Measurements from ENCODE around the gene ZP2.

Gene ZP2

DNA sequence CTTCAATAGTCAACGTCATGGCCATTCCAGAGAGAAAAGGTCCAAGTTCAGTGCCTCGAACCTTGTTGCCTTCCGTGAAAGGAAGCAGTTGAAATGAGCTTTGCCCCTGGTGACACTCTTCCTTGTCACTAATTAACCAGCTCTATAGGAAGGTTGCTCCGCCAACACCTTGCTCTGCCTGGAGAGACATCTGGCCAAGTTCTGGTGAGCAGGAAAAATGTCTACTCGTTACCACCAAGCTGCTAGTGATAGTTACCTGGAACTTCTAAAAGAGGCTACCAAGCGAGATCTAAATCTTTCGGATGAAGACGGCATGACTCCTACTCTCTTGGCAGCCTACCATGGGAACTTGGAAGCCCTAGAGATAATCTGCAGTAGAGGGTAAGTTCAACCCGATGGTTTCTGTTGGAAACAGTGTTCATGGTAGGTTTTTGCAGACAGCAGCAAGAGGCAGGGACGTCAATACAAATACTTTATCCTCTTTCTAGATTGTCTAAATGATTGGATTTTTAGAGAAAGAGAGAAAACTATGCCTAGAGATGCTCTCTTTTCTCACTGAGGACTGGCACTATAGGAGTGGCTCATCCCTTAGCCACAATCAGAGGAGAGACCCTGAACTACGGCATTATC is 22.3 kb upstream of the ZP2 start, which contains the start of gene ANKS4B:
Gene ANKS4B (plus strand): TSS at position 179 of the 630 bp plus-strand sequence. CDS start 39 bp downstream, at position 218.
- H3K36me3 ChIP-seq, result no peaks in the 10 kb centered on the region
- no peak for TF ChIP-seq CTCF (IDR thresholded peaks at IDR 0.05)
- H3K27me3 ChIP-seq, result peaks cover 34% of the 10 kb centered on the region
- no peaks in the 10 kb centered on the region for H3K9me3 ChIP-seq
- no peaks in the 10 kb centered on the region for H3K4me1 ChIP-seq (ENCODE audit: control insufficient read depth in 1 of 2, insufficient read depth in 1 of 2, low read depth in 1 of 2, low read length in 1 of 2)
- no peak within 1 kb of the TSS for H3K27ac ChIP-seq
- H3K4me3 ChIP-seq (ENCODE audit: low read depth in 1 of 2, low read length in 1 of 2), result no peak within 1 kb of the TSS

DNA sequence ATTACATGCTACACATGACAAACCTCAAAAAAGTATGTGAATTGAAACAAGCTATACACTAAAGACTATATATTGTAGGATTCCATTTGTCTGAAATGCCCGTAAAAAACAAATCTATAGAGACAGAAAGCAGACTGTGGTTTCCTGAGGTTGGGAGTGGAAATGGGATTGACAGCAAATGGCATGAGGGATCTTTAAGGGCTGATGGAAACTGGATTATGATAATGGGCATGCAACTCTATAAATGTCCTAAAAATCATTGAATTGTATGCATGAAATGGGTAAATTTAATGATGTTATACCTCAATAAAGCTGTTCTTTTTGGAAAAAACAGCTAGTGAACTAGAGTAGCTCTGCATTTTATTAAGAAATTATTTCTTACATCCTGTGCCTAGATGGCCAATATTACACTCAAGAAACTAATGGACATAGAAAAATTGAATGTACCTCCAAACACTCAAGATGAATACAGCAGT is 21.7 kb upstream of the ZP2 start:
- no peak for TF ChIP-seq CTCF (IDR thresholded peaks at IDR 0.05)
- Histone ChIP-seq H3K9me3 (no peaks in the 10 kb centered on the region), H3K27me3 (peaks cover 34% of the 10 kb centered on the region), H3K4me1 (ENCODE audit: control insufficient read depth in 1 of 2, insufficient read depth in 1 of 2, low read depth in 1 of 2, low read length in 1 of 2) (no peaks in the 10 kb centered on the region), H3K36me3 (no peaks in the 10 kb centered on the region), H3K27ac (no peak overlapping the region), H3K4me3 (ENCODE audit: low read depth in 1 of 2, low read length in 1 of 2) (no peak overlapping the region)

GRCh38 chr16:21228361-21228872 is 17.0 kb upstream of the ZP2 start:
- Histone ChIP-seq H3K9me3 (no peaks in the 10 kb centered on the region), H3K4me3 (ENCODE audit: low read depth in 1 of 2, low read length in 1 of 2) (no peak overlapping the region), H3K27me3 (peaks cover 53% of the 10 kb centered on the region), H3K27ac (no peak overlapping the region), H3K4me1 (ENCODE audit: control insufficient read depth in 1 of 2, insufficient read depth in 1 of 2, low read depth in 1 of 2, low read length in 1 of 2) (no peaks in the 10 kb centered on the region), H3K36me3 (no peaks in the 10 kb centered on the region)
- TF ChIP-seq CTCF (IDR thresholded peaks at IDR 0.05), result no peak

DNA sequence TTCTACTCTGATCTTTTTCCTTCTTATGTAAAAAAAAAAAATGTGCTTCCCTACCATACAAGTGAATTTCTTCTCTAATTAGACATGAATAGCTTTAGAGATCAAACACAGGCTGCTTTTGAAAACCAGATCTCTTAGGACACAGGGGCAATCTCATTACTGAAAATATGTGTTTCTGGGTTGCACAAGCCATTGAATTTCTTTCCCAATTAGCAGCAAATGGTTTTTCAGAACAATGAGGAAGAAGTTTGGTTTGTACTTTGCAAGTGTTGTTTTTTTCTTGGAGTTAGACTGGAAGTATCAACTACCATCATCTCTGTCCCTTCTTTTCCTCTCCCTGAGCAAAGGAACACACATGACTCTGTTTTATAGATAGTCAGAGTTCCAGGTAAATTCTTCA is 16.5 kb upstream of the ZP2 start:
- peaks cover 57% of the 10 kb centered on the region for H3K27me3 ChIP-seq
- H3K27ac ChIP-seq, result no peak overlapping the region
- TF ChIP-seq CTCF (IDR thresholded peaks at IDR 0.05), result no peak

GRCh38 chr16:21226749-21227148 is 15.4 kb upstream of the ZP2 start:
- Histone ChIP-seq H3K9me3 (no peaks in the 10 kb centered on the region), H3K27ac (no peak overlapping the region), H3K27me3 (peaks cover 58% of the 10 kb centered on the region), H3K4me1 (ENCODE audit: control insufficient read depth in 1 of 2, insufficient read depth in 1 of 2, low read depth in 1 of 2, low read length in 1 of 2) (no peaks in the 10 kb centered on the region), H3K4me3 (ENCODE audit: low read depth in 1 of 2, low read length in 1 of 2) (no peak overlapping the region), H3K36me3 (no peaks in the 10 kb centered on the region)
- TF ChIP-seq CTCF (IDR thresholded peaks at IDR 0.05), result no peak

More for the DNA sequence above, 16.5 kb upstream of the ZP2 start:
- Histone ChIP-seq H3K9me3 (no peaks in the 10 kb centered on the region), H3K4me1 (ENCODE audit: control insufficient read depth in 1 of 2, insufficient read depth in 1 of 2, low read depth in 1 of 2, low read length in 1 of 2) (no peaks in the 10 kb centered on the region), H3K36me3 (no peaks in the 10 kb centered on the region), H3K4me3 (ENCODE audit: low read depth in 1 of 2, low read length in 1 of 2) (no peak overlapping the region)
